Lower leg skin (tissue), 4 donors: ENCODE data around the gene ATP5PF. TPM values are rescaled to one million over a fixed set of nuclear protein-coding genes. Genes with fewer than 3 reads are reported as not detected.
"Not testable (repeated sequence)": the region's sequence is repeated elsewhere in the genome, so short reads cannot be mapped to it uniquely, and the experiment has no call there.

ENCODE experiments used
- DNase-seq, 2 donors: peaks; one replicate each; pipeline ENCODE4 v3.0.0-alpha.2; 2019; ENCODE audit warnings: low spot score in 2 of 2
- H3K4me3 ChIP-seq: fragments of 200-600 bp; sonication (generic); 2 replicates; pipeline ENCODE4 v1.5.1; 2017; ENCODE audit warnings: mild to moderate bottlenecking, low read depth; ENCODE audit not compliant: poor library complexity, severe bottlenecking
- CTCF ChIP-seq, 3 donors: fragments of 450-650 bp; IDR thresholded peaks; one replicate each; pipeline ENCODE4 v1.5.1; 2016; ENCODE audit warnings: antibody characterized with exemption in 3 of 3, mild to moderate bottlenecking in 3 of 3, moderate library complexity in 2 of 3
- POLR2A ChIP-seq, 2 donors: fragments of 450-650 bp; IDR thresholded peaks; one replicate each; pipeline ENCODE4 v1.6.1; 2016 to 2017; ENCODE audit warnings: antibody characterized with exemption in 2 of 2, mild to moderate bottlenecking in 1 of 2, moderate library complexity in 1 of 2
- WGBS, 2 donors: methylation state at CpG; one replicate each; pipeline ENCODE4 v1.1.5; 2018; 5-methylcytosine and 5-hydroxymethylcytosine counted together
- intact Hi-C: fragments of 100-400 bp; cut with DNase I; formaldehyde crosslinking; loops from one replicate; pipeline ENCODE4 v1.15.0; 2023; ENCODE audit warnings: low total_unique reads
- total RNA-seq, 4 donors: library from RNA; depleted of rRNA; stranded (reverse); fragments of >200 nt; gene quantifications; one replicate each; pipeline ENCODE4 v1.1.0, GENCODE V29; 2016

Gene ATP5PF
- total RNA-seq, 4 donors from 2014 or later, result 28.6 to 55.7 (median 40.5) TPM

GRCh38 chr21:25710550-25710949 is 24.2 kb downstream of the ATP5PF start:
- 86 to 91% methylated on average over 5 of the region's 5 CpGs for WGBS, 2 donors
- intact Hi-C loops, result no loop called here
- no peak overlapping the region for H3K4me3 ChIP-seq
- no peak for DNase-seq
- no peak for TF ChIP-seq POLR2A (IDR thresholded peaks at IDR 0.05)

- no peak overlapping the region for H3K4me3 ChIP-seq
- TF ChIP-seq CTCF (IDR thresholded peaks at IDR 0.05) (no peak), POLR2A (IDR thresholded peaks at IDR 0.05) (no peak)
- no peak for DNase-seq
- intact Hi-C loops, result no loop called here
- 73 to 74% methylated on average over 5 of the region's 5 CpGs for WGBS, 2 donors
Observed at GRCh38 chr21:25709684-25710265, 24.9 kb downstream of the ATP5PF start.

GRCh38 chr21:25708467-25709065 is 26.1 kb downstream of the ATP5PF start:
- intact Hi-C loops, result no loop called here
- 58 to 63% methylated on average over 7 of the region's 7 CpGs for WGBS, 2 donors
- no peak overlapping the region for H3K4me3 ChIP-seq
- TF ChIP-seq POLR2A (IDR thresholded peaks at IDR 0.05) (no peak), CTCF (IDR thresholded peaks at IDR 0.05) (peak in 1 of 3 donors; percentile 46)
- peak in 1 of 2 donors; percentile 41 for DNase-seq

GRCh38 chr21:25701529-25701928 is 33.2 kb downstream of the ATP5PF start:
- DNase-seq, result no peak
- WGBS, 2 donors, result 64 to 67% methylated on average over 4 of the region's 4 CpGs
- no peak for TF ChIP-seq POLR2A (IDR thresholded peaks at IDR 0.05)
- no peak for TF ChIP-seq CTCF (IDR thresholded peaks at IDR 0.05)
- H3K4me3 ChIP-seq, result no peak overlapping the region
- intact Hi-C loops, result no loop called here

- no peak overlapping the region for H3K4me3 ChIP-seq
- intact Hi-C loops, result no loop called here
- WGBS, 2 donors, result 93 to 96% methylated on average over 1 of the region's 1 CpG
- DNase-seq, result no peak
- no peak for TF ChIP-seq POLR2A (IDR thresholded peaks at IDR 0.05)
- TF ChIP-seq CTCF (IDR thresholded peaks at IDR 0.05), result no peak
Observed at GRCh38 chr21:25700741-25701140, 34.0 kb downstream of the ATP5PF start.

GRCh38 chr21:25695461-25695860 is 39.2 kb downstream of the ATP5PF start:
- 94% methylated on average over 30 to 31 of the region's 36 CpGs for WGBS, 2 donors
- H3K4me3 ChIP-seq, DNase-seq, intact Hi-C loops: not testable (repeated sequence)

GRCh38 chr21:25691976-25692375 is 42.7 kb downstream of the ATP5PF start:
- intact Hi-C loops, result no loop called here
- DNase-seq, result no peak
- TF ChIP-seq POLR2A (IDR thresholded peaks at IDR 0.05) (no peak), CTCF (IDR thresholded peaks at IDR 0.05) (no peak)
- H3K4me3 ChIP-seq, result no peak overlapping the region
- WGBS, 2 donors, result 83 to 87% methylated on average over 3 of the region's 3 CpGs
